Vagina (tissue), 2 donors: ENCODE measurements around the gene DNAH1.
"Not testable (repeated sequence)": the region's sequence is repeated elsewhere in the genome, so short reads cannot be mapped to it uniquely, and the experiment has no call there.

Experiments
- CTCF ChIP-seq, 3 experiments: fragments of 450-650 bp in 2 of 3; fragments of 200-600 bp in 1 of 3; sonication (generic) in 1 of 3; IDR thresholded peaks; one replicate each; pipeline ENCODE4 v1.5.1; 2017 to 2019; ENCODE audit warnings: antibody characterized with exemption in 3 of 3, mild to moderate bottlenecking in 2 of 3, moderate library complexity in 2 of 3
- POLR2A ChIP-seq, 2 donors: fragments of 450-650 bp; IDR thresholded peaks; one replicate each; pipeline ENCODE4 v1.6.1; 2017; ENCODE audit warnings: antibody characterized with exemption in 2 of 2, mild to moderate bottlenecking in 2 of 2, moderate library complexity in 2 of 2
- POLR2AphosphoS5 ChIP-seq, 2 donors: sonication (generic); formaldehyde crosslinking; IDR thresholded peaks; one replicate each; pipeline ENCODE4 v1.9.0; 2017; ENCODE audit warnings: antibody characterized with exemption in 2 of 2, mild to moderate bottlenecking in 2 of 2, low read depth in 1 of 2; ENCODE audit not compliant: insufficient read depth in 1 of 2

- TF ChIP-seq CTCF (IDR thresholded peaks at IDR 0.05); POLR2AphosphoS5 (IDR thresholded peaks at IDR 0.05; ENCODE audit: insufficient read depth in 1 of 2, low read depth in 1 of 2); POLR2A (IDR thresholded peaks at IDR 0.05): not testable (repeated sequence)
Observed at GRCh38 chr3:52284051-52284450, 32.1 kb upstream of the DNAH1 start.
